Vagina (tissue), 2 donors: ENCODE results near the gene SERPINA5.

ENCODE experiments used
- POLR2AphosphoS5 ChIP-seq, 2 donors: sonication (generic); formaldehyde crosslinking; IDR thresholded peaks; one replicate each; pipeline ENCODE4 v1.9.0; 2017; ENCODE audit warnings: antibody characterized with exemption in 2 of 2, mild to moderate bottlenecking in 2 of 2, low read depth in 1 of 2; ENCODE audit not compliant: insufficient read depth in 1 of 2
- TF ChIP-seq, protein P1 (sequence below), 3 experiments: fragments of 450-650 bp in 2 of 3; fragments of 200-600 bp in 1 of 3; sonication (generic) in 1 of 3; IDR thresholded peaks; one replicate each; pipeline ENCODE4 v1.5.1; 2017 to 2019; ENCODE audit warnings: antibody characterized with exemption in 3 of 3, mild to moderate bottlenecking in 2 of 3, moderate library complexity in 2 of 3

DNA sequence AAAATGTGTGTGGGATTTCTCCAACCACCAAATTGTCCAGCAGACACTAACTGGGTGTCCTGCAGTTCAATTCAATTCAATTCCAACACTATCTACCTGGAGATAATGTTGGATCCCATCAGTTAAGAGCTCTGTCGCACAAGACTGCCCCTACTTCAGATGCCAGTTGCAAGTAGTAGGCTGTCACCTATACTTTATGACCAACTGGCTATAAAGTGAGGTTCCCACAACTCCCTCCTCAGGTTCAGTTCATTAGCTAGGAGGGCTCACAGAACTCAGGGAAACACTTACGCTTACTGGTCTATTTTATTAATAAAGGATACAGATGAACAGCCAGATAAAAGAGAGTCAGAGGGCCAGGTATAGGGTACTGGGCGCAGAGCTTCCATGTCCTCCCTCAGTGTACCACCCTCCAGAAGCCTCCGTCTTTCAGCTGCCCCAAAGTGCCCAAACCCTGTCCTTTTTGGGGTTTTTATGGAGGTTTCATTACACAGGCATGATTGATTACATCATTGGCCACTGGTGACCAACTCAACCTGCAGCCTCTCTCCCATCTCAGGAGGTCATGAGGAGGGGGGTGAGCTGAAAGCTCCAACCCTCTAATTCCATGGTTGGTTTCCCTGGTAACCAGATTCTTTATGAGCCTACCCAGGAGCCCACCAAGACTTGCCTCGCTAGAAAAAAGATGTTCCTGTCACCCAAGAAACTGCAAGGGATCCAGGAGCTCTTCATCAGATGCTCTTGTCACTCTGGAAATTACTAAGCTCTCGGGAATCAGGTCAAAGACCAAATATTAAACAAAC, 7.5 kb upstream of the SERPINA5 start:
- TF ChIP-seq, protein P1, sequence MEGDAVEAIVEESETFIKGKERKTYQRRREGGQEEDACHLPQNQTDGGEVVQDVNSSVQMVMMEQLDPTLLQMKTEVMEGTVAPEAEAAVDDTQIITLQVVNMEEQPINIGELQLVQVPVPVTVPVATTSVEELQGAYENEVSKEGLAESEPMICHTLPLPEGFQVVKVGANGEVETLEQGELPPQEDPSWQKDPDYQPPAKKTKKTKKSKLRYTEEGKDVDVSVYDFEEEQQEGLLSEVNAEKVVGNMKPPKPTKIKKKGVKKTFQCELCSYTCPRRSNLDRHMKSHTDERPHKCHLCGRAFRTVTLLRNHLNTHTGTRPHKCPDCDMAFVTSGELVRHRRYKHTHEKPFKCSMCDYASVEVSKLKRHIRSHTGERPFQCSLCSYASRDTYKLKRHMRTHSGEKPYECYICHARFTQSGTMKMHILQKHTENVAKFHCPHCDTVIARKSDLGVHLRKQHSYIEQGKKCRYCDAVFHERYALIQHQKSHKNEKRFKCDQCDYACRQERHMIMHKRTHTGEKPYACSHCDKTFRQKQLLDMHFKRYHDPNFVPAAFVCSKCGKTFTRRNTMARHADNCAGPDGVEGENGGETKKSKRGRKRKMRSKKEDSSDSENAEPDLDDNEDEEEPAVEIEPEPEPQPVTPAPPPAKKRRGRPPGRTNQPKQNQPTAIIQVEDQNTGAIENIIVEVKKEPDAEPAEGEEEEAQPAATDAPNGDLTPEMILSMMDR (IDR thresholded peaks at IDR 0.05) = no peak
- no peak for TF ChIP-seq POLR2AphosphoS5 (IDR thresholded peaks at IDR 0.05; ENCODE audit: insufficient read depth in 1 of 2, low read depth in 1 of 2)
